ENCODE data around the gene UPF2.

UPF2 gene

DNA sequence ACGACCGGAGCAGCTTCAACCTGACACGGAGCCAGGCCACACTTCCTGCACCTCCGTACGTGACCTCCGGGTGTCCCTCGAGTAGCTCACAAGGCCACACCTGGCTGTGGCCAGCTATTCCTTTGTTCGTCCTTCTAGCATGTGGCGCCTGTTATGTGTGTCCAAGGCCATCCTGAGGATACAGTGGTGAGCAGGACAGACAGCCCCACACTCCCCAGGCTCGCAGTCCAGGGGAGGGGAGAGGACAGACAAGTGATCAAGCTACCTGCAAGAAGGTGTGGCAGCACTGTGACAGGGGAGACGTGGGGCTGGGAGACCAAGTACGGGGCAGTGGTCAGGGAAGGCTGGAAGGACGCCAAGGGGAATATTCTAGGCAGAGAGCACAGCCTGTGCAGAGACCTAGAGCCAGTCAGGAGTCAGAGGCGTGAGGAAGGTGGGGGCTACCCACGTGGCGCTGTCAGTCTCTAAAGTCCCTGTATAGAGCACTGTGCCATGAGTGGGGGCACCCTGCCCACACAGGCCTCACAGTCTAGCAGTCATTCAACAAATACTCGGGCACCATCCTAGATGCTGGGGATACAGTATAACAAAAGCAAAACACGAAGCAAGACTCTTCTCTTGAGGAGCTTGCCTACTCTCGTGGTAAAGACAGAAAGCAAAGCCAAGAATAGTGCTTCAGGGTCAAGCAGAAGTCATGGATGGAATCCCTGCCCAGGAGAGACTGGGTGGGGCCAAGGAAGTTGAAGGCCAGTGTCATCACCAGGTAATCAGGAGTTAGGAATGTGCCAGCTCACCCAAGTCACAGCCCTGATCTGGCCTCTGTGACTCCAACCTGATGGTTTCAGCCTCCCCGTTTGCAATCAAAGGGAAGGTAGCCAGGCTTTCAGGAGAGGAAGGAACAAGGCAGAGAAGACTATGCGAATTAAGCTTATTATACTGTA lies 160.9 kb downstream of the UPF2 start:
- DNase-seq: no peak

DNA sequence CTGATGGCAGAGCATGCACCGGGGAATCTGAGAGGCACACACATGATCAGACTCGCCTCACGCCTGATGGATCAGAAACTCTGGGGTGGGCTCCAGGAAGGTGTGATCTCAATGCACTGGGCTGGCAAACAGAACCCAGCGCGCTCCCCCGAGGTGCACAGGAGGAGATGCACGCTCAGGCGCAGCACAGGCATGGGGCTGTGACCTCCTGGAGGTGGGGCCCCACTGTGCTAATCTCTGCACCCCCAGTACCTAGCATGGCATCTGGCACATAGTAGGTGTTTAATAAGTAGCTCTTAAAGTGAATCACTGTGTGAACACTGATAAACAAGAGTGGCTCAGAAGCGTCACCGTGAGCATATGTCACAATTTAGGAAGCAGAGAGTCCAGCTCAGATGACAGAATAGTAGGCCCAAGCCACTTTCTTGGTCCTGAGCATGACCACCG lies 161.6 kb downstream of the UPF2 start:
- no peak for DNase-seq

DNA sequence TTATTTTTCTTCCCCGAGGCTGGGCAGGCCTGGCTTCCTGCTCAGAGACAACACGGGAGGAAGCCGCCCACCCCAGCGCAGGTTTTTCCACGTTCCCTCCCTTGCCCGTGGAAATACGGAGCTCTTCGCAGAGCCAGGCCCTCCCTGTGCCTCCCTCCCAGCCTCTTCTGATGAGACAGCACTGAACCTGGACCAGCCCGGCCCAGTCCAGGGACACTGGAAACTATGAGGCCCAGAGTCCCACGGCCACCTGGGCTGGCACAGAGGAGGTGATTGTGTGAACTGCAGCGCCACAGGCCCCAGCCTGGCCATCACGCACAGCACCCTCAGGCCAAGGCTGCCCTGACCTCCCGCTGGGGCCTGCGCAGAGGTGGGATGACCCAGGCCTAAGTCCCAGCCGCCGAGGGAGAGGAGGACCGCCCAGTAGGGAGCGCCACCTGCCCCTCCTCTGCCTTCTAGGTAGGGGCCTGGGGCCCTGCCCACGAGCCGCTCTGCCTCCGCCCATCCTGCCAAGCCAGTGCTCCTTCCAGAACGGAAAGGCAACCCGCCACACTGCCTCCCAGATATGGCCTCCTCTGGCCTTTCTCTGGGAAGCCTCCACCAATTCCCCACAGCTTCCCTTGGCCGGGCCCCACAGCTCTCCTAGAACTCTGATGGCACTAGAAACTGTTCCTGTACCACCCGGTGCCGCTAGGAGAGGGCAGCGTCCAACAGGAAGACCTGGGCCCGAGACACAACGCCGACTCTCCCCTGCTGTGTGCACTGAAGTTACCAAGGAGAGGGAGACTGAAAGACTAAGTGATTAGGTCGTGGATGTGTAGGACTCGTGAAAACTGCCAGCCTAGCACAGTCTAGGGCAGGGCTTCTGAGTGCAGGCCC lies 162.2 kb downstream of the UPF2 start:
- DNase-seq: no peak

DNA sequence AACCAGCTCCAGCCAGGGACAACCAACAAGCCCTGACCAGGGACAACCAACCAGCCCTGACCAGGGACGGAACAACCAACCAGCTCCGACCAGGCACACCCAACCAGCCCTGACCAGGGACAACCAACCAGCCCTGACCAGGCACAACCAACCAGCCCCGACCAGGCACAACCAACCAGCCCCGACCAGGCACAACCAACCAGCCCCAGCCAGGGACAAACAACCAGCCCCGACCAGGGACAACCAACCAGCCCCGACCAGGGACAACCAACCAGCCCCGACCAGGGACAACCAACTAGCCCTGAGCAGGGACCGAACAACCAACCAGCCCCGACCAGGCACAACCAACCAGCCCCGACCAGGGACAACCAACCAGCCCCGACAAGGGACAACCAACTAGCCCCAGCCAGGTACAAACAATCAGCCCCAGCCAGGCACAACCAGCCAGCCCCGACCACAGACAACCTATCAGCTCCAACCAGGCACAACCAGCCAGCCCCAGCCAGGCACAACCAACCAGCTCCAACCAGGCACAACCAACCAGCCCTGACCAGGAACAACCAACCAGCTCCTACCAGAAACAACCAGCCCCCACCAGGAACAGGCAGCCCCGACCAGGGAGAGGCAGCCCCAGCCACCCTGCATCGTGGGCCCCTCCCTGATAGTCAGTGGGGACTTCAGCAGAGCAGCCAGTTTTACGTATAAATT lies 163.1 kb downstream of the UPF2 start:
- no peak for DNase-seq

DNA sequence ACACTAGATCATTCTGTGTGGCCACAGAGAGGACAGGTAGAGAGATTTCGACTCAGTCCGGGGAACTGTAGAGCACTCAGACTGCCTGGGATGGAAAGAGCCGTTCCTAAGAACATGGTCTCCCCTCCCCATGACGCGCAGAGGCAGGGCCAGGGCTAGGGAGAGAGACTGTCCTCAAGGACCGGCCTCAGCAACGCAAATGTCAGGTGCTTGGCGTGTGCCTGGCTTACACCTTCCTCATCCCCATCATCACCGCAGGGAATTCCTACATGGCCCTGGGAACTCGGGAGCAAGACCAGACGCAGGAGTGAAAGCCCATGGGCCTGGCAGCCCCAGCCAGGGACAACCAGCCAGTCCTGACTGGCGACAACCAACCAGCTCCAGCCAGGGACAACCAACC lies 163.8 kb downstream of the UPF2 start:
- DNase-seq: no peak

DNA sequence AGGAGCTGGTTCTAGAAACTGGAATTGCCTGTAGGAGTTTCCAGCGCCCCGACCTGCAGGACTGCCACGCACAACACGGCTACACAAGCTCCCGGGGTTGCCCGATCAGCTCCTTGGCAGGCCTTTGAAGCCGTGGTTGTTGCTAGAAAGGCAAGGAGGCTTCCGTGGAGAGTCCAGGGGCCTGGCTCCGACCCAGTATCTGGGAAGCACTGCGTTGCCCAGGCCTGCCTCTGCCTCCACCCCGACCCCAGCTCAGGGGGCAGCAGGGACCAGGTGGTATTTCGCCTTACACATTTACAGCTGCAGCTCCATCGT lies 165.1 kb downstream of the UPF2 start:
- DNase-seq: no peak

DNA sequence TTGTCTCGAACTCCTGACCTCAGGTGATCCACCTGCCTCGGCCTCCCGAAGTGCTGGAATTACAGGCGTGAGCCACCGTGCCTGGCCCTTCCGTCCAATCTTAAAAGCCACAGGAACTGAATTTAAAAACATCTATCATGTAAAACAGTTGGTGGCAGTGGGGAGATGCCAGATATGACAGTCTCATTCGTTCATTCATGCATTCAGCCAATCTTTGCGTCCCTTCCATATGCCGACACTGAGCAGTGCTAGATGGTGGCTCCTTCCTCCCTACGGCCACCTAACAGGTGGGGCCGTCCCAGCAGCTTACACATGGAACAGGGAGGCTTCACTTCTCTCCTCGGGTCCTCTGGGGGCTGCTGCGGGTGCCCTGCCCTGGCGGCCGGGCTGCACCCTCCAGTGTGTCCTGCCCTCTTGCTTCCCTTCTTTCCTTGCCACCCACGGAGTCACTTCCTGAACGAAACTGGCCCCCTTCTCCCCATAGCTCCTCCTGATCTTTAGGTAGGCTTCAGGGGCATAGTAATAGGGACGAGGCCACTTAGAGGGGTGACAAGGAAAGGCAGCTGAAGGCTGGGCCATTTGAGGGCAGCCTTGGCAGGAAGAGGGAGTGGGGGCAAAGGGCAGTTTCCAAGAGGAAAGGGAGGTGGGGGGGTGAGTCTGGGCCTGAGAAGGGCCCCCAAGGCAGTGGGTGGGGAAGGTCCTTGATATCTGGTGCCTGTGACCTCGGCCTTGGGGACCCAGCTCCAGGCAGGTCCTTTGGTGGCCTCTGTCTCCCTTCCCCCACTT lies 165.6 kb downstream of the UPF2 start:
- no peak for DNase-seq

DNA sequence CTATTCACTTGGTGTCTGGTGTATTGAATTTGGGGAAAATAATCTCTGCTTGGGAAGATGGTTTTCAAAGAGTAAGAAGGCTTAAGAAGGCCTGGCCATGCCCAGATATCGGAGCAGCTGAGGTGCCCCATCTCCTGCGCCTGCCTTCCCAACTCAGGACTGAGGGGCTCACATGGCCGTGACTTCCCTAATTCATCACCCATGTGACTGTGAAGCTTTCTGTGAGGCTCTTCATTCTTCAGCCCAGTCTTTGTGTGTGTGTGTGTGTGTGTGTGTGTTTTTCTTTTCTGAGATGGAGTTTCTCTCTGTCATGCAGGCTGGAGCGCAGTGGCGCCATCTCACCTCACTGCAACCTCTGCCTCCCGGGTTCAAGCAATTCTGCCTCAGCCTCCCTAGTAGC lies 166.3 kb downstream of the UPF2 start:
- no peak for DNase-seq

DNA sequence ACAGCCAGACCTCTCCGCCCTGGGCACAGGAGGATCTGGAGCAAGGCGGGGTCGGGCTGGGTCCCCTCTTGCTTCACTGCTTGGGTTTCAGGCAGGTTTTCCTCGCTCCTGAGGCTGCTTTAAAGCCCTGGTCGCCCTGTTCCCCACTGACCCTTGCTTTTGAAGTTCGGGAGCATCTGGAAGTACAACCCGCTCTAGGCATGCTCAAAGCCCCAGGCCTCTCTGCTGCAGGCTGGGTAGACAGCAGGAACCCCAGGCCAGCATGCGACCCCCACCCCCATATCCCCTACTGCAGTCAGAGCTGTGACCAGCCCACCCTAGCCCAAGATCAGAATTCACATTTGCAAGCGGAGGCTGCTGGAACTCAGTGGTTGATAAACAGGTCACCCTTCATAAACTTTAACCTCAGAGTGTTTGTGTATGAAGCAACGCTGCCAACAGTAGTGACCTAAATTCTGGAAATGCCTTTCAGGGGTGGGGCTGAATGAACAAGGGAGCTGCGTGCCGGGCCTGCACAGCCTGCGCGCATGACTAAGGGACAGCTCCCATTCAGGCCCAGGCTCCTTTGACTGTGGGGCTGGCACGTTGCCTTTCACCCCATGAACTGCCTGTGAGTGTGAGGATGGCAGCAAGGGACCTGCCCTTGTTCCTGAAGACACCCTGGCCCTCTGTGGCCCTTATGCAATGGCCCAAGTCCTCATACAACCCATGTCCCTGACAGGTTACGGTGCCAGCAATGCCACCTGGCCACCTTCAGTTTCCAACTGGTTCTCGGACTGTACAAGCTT lies 166.9 kb downstream of the UPF2 start:
- no peak for DNase-seq

DNA sequence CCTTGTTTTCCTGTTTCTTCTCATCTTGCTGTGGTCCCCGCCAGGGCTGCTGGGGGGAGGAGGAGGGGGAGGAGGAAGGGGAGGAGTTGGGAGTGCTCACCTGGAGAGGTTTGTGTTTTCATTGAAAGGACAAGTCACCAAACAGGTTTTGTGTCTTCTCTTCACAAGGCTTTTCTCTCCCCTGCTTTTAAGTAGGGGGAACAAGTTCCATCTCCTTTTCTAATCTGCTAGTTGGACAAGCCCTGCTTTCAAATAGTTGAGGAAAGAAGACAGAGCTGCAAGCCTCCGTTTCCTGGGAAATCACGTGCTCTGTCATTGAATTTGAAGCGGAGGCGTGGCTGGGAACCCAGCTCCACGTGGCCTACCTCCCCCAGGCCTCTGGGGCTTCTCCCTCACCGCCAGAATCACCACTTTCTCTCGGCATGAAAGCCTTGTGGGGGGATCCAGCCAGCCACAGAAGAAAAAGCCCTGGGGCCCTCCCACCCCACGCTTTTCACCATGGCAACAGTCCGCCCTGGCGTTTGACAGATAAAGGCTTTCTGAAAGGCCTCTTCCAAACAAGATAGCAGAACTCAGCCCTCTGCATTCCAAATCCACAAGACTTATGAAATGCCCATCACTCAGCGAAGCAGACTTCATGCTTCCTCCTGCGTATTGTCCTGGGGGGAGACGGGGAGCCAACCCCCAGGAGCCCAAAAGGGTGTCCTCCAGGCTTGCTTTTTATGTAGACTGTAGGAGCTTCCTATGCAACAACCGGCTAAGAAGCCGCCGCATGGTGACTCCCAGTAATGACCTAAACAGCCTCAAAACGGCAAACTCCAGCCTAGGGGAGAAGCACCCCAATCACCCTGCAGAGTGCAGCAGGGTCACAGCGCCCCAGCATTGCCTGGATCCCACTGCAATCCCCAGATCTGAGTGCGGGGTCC lies 167.8 kb downstream of the UPF2 start:
- peak in 3 of 6 experiments; percentile 17 to 31 (median 23) for DNase-seq

DNA sequence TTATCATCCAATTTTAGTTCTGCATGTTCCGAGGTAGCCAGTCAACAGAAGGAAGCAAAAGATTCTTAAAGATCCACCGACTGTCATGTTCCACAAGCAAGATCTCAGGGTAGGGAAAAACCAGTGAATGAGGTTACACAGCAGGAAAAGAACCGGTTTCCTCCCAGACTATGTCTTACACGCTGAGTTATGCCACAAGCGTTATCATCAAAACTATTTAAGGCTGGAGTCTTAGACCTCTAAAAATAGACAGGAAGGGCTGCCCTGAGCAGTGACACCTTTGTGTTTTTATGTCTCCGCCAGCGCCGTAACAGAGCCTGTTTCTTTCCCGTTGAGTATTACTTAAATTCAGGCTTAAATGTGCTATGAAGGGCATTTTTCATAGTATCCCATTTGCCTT lies 171.1 kb downstream of the UPF2 start:
- no peak for DNase-seq

DNA sequence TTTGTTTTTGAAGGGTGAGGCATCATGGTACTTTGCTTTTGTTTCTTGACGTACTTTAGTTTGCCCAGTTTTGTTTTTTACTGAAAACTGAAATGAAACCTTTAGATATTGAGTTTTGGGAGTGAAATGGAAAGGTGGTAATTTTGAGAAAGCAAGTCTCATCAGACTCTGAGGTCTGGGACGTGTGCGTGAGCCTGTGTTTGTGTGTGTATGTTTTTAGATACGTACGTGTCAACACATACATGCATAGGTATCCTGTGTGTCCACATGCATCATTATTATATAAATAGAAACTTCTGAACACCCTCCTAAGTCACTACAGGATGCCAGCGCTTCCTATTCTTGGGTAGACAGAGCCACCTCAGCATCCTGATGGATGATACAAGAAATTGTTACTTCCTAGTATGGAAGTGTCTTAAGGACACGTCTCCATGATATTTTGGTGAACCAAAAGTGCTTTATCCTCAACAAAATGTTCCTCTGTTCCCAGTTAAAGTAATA lies 171.7 kb downstream of the UPF2 start:
- DNase-seq: no peak

DNA sequence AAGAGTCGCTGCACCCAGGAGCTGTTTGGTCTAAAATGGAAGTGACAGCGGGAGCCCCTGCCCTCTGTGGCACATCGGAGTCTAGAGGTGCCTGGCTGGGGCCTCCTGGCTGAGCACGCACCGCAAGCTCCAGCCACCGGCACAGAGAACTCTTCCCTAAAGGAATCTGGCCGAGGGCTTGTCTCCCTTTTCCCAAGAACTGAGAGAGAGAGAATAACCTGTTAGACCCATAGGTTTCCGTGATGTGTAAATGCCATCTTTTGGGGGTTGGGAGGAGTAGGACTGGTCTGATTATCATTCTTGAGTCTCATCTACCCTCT lies 172.2 kb downstream of the UPF2 start:
- DNase-seq: no peak

All from stimulated activated naive CD4-positive, alpha-beta T cell (primary cell).